HG02588 (cell line): Measurements from ENCODE around the gene ZYG11A.
A peak's percentile ranks its signal among the peaks of the same experiment; 100 is the strongest.

ENCODE experiments used
- ATAC-seq: cut with Tn5 transposase; IDR thresholded peaks from one replicate; pipeline ENCODE4 v1.9.1; 2021; ENCODE audit warnings: mild to moderate bottlenecking, moderate library complexity; ENCODE audit not compliant: unreplicated experiment

The ZYG11A gene

DNA sequence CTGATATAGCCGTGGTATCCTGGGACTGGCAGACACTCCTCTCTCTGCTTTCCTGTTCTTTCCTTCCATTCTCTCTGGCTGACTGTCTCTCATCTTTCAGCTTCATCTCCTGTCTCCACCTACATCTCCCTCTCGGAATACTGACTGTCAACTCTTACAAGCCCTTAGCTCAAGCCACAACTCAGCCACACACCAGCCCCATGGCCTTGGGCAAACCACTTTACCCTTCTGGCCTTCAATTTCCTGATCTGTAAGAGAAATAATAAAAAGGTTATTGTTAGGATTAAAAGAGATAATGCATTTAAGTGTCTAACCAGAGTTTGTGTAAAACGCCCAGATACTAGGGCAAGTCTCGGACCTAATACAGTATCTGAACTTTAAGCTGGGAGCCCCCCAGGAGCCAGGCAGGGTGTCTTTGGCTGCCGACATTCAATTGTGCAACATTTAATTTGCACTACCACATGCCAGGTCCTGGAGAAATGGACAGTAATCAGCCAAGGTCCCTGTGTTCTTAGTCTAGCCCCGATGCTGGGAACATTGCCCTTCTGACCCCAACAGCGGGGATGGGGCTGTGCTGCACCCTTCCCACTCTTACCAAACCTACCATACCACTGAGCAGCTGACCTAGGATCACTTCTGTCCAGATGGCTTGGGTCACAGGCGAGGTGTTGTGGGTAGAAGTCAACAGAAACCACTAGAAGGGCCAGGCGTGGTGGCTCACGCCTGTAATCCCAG lies 73.8 kb downstream of the ZYG11A start:
- ATAC-seq: no peak

DNA sequence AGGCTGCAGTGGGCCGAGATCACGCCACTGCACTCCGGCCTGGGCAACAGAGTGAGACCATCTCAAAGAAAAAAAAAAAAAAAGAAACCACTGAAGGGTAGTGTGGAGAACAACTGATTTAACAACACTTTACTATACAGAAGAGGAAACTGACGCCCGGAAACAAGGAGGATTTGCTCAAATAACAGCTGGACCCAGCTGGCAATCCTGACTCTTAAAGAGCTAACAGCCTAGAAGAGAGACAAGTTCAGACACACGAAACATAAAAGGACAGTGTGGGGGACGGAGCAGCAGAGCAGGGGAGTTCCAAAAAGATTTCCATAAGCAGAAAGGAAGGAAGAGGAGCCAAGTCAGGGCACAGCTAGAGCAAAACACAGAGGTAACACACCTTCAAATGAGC lies 74.6 kb downstream of the ZYG11A start:
- no peak for ATAC-seq

DNA sequence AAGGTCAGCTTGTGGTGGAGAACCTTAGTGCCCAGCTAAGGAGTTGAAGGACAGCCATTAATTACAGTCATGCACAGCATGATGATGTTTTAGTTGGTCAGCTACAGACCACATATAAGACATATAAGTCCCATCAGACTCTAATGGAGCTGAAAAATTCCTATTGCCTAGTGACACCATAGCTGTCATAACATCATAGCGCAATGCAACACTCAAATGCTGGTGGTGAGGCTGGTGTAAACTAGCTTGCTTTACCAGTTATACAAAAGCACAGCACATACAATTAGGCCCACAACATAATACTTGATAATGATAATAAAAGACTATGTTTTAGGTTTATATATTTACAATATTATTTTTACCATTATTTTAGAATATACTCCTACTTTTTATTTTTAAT lies 75.0 kb downstream of the ZYG11A start:
- ATAC-seq: no peak

DNA sequence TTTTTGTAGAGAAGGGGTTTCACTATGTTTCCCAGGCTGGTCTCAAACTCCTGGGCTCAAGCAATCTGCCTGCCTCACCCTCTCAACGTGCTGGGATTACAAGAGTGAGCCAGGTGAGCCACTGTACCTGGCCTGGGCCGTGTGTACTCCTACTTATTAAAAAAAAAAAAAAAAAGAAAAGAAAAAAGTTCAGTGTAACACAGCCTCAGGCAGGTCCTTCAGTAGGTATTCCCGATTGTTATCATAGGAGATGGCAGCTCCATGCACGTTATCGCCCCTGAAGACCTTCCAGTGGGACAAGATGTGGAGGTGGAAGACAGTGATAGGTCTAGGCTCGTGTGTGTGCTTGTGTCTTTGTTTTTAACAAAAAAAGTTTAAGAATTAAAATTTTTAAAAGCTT lies 75.6 kb downstream of the ZYG11A start:
- no peak for ATAC-seq

DNA sequence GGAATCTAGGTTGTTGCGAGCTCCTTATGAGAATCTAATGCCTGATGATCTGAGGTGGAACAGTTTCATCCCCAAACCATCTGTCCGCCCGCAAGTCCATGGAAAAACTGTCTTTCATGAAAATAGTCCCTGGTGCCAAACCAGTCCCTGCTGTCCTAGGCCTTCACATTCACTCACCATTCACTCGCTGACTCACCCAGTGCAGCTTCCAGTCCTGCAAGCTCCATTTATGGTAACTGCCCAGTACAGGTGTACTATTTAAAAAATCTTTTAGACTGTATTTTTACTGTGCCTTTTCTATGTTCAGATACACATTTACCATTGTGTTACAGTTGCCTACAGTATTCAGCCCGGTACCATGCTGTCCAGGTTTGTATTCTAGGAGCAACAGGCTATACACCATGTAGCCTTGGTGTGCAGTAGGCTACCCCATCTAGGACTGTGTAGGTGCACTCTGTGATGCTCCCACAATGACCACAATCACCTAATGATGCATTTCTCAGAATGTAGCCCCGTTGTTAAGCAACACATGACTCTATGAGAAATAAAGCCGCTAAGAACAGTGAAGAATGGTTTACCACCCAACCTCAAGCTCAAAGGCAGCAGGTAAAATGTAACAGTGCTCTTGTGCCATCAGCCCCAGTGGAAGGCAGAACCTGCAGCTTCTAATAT lies 76.6 kb downstream of the ZYG11A start:
- no peak for ATAC-seq

DNA sequence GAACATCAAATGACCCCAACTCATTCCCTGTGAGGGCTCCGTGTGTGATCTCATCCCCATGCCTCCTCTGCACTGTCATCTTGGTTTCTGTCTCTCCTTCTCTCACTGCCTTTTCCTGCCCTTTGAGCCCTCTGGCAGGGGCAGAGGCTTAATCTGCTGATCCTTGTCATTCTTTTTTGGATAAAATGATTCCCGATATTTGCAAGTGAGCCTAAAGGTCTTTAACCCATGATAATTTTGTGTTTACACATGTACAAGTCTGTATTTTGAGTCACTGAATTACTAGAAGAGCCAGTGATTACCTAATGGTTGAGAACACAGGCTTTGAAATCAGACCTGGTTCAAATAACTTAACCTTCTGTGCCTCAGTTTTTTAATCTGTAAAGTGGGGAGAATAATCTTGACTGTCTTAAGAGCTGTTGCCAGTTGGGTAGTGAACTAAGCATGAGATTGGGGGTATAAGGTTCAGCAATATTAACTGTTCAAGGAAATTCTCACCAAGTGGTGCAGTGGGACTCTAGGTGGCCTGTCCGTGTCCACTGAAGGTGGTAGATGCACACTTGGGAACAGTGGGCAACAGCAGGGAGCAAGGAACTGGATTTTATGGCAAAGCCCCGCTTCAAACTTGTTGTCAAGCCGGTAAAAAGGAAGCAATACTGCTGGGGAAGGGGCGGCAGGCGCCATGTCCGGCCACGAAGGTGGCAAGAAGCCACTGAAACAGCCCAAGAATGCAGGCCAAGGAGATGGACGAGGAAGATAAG lies 77.3 kb downstream of the ZYG11A start:
- ATAC-seq: no peak

DNA sequence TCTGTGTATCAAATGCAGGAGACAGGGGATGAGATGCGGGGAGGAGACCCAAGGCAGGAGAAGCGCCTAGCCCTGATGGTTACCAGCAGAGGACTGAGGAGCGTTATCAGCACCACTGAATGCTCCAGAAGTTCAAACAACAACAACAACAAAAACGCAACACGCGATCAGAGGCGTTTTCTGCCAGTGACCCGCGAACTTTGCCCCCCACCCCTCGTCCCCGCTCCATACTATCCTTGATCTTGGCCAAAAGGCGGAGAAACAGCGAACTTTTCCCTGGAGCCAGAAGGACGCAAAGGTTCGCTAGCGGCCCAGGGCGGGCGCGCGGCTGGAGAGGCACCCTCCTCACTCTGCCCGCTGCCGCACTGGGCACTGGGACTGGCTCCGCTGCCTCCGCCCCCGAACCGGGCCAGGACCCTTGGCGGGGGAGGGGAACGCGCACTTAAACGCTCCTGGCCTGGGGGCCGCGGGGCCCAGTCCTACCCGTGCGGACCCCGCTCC lies 78.3 kb downstream of the ZYG11A start:
- no peak for ATAC-seq

DNA sequence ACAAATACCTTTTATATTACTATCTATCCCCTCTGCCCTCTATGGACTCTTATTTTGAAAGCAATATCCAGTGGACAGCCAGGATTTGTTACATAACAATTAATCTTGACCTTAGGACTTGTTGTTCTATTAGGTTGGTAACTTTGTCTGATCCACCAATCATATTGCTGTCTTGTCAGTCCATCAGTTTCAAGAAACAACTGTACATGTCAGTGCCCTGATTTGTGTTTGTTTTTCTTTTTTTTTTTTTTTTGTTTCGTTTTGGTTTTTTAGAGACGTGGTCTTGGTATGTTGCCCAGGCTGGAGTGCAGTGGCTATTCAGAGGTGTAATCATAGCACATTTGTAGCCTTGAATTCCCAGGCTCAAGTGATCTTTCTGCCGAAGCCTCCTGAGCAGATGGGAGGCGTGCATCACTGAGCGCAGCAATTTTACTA lies 83.0 kb downstream of the ZYG11A start:
- ATAC-seq: no peak

DNA sequence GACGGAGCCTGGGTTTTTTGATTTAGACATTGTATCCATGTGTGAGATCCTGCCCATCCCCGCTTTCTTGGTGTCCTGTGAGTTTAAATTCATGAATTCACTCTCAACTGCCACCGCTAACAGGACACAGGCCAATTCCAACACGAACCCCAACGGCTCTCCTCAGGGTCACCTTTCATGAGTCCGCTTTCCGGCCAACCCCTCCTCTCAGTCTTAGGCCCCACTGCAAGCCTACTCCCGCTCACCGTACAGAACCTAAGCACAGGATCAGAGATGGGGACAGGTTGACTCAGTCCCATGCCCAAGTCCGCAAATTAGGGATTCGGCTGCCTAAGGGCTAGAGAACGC lies 84.3 kb downstream of the ZYG11A start:
- ATAC-seq: peak; percentile 25

DNA sequence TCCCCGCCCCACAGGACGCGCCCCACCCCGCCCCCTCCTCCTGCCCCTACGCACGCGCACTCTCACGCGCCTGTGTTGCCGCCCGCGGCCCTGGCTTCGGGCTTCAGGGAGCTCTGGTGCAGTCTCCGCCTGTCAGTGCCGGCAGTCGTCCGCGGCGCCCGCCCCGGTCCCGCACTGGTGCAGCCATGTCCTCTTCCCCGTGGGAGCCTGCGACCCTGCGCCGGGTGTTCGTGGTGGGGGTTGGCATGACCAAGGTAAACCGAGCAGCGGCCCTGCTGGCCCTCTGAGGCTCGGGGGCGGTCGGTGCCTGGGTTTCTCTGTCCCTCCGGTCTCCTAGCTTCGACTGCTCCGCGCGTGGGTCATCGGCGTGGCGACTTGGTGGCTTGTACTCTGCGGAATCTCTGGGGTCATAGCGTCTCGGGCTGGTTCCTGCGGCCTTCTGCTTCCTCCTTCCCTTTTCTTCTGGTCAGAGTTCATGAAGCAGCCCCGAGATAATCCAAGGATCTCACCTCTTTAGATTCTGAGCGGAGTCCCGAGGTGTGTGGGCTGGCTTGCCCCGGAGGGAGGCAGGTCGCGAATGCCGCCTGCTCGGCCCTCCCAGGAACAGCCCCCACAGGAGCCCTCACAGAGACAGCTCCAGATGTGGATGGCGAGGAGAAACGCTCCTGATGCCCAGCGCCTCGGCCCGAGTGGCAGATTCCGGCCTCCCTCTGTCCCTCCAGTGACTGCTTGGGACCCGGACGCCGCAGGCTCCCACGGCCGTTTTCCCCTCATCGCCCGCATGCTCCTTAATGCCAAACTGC lies 84.9 kb downstream of the ZYG11A start, which contains the start of gene SCP2:
Gene SCP2, plus strand, starts transcription at position 65 of the 803 bp plus-strand sequence. Its CDS starts 121 bp downstream, at position 186.
- peak; percentile 75 for ATAC-seq

DNA sequence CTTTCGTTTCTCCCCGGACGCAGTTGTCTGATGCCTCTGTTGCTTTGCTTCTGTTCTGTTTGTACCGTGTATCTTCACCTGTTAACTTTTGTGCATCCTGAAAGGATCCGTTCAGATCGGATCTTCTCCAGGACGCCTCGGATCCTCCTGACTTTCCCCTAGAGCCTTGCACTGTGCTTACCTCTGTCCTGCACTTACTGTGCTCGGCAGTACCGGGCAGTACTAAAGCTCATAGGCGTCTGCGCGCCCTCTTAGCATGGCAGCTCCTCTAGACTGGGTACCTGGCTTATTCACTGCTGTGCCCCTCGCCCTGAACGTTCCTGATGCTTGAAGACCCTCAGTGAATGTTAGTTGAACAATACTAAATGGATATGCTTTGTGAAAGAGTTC lies 85.5 kb downstream of the ZYG11A start:
- ATAC-seq: no peak

DNA sequence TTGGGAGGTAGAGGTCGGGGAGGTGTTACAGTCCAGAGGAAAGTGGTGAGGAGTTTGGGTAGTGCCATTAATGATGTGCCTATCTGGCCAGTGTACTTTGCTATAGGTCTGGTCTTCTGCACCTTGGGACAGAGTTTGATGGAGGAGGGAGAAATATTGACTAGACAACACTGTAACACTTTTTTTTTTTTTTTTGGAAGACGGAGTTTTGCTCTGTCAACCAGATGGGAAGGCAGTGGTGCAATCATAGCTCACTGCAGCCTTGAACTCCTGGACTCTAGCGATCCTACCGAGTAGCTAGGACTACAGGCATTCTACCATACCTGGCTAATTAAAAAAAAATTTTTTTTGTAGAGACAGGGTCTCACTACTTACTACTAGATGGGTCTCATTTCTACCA lies 86.5 kb downstream of the ZYG11A start:
- no peak for ATAC-seq

DNA sequence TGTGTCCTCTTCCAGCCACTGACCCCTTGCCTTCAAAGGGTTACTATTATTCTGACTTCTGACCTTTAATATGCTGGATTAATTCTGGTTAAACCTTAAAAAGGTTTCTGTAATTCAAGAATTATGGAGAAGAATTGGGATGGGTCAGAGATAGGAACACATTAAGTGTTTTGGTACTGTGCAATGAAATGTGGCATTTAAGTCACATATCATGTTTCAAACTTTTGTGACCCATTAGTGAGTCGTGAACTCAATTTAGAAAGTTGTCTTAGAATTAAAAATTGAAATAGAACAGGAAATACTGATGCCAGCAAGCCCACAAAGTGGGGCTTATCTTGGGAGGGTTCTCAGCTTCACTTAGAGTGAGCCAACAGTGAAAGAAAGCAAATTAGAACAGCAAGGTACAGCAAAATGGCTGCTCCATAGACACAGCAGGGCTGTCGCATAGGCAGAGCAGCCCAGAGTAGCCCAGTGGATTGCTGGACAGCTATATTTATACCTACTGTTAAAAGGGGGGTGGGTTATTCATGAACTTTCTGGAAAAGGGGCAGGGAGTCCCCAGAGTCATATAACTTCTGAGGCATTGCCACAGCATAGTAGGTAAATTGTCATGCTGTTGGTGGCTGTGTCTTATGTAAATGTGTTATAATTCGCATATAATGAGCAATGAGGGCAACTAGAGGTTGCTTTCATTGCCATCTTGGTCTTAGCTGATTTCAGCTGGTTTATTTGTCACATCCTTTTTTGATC lies 95.0 kb downstream of the ZYG11A start:
- ATAC-seq: no peak

DNA sequence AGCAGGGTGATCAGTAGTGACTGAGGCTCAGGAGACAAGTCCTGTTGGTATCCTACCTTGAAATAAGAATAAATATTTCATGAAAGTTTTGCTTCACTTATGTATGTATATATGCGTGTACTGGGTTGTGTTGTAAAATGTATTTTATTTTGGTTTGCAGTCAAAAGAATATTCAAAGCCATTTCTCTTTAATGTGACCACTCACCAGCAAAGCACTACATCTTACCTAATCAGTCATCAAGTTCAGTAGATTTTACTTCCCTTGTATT lies 95.6 kb downstream of the ZYG11A start:
- no peak for ATAC-seq

DNA sequence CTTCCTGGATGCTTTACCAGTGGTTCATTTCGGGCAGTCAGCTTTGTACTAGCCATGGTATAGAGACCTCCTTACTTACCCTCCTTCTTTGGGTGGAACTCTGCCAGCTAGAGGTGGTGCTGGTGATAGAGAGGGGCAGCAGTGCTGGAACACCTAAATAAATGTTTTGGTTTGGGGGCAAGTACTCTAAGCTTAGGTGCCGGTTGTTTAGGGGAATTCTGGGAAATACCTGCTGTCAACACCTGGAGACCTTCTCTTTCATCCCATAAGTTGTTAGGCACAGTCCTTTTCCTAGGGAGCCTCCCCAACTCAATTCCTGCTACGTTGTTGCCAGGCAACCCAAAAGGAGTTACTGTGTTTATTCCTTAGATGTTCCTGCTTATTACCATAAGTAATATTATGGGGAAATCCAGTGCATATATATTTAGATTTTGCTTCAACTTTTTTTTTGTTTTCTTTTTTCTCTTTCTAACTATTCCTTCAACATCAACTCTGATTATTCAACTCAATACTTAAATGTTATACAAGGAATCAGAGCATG lies 101.4 kb downstream of the ZYG11A start:
- no peak for ATAC-seq

DNA sequence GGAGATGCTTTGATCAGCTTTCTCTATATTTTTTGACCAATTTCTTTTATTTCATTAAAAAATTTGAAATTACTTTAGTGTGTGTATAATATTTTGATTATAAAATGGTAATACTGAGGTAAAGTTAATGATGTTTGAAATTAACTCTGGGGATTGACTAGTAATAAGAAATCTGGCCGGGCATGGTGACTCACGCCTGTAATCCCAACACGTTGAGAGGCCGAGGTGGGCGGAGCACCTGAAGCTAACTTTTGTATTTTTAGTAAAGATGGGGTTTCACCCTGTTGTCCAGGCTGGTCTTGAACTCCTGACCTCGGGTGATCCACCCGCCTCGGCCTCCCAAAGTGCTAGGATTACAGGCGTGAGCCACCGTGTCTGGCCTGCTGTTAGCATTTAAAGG lies 102.0 kb downstream of the ZYG11A start:
- no peak for ATAC-seq
